Measurements from ENCODE around the gene DUOX2.
"Not testable (repeated sequence)": the region's sequence is repeated elsewhere in the genome, so short reads cannot be mapped to it uniquely, and the experiment has no call there.

Gene DUOX2

GRCh38 chr15:45118131-45118588 is 4.2 kb upstream of the DUOX2 start:
- peak; percentile 83 for DNase-seq

GRCh38 chr15:45117308-45118130 is 3.5 kb upstream of the DUOX2 start:
- DNase-seq = no peak

- no peak for DNase-seq
Observed at GRCh38 chr15:45116482-45117307, 2.7 kb upstream of the DUOX2 start.

GRCh38 chr15:45116006-45116481 is 2.1 kb upstream of the DUOX2 start:
- no peak for DNase-seq

GRCh38 chr15:45115312-45115820 is 1.4 kb upstream of the DUOX2 start:
- DNase-seq = no peak

- no peak for DNase-seq
Observed at GRCh38 chr15:45114751-45115085, 746 bp upstream of the DUOX2 start.

- DNase-seq = no peak
Observed at GRCh38 chr15:45113380-45113990, 487 bp downstream of the DUOX2 start.

GRCh38 chr15:45112591-45113379 is 1.2 kb downstream of the DUOX2 start:
- no peak for DNase-seq

- no peak for DNase-seq
Observed at GRCh38 chr15:45112143-45112590, 1.8 kb downstream of the DUOX2 start.

- DNase-seq = no peak
Observed at GRCh38 chr15:45111390-45112142, 2.4 kb downstream of the DUOX2 start.

GRCh38 chr15:45110256-45110820 is 3.6 kb downstream of the DUOX2 start:
- no peak for DNase-seq

GRCh38 chr15:45107941-45108630 is 5.9 kb downstream of the DUOX2 start:
- DNase-seq = no peak

GRCh38 chr15:45106002-45106790 is 7.8 kb downstream of the DUOX2 start:
- no peak for DNase-seq

GRCh38 chr15:45105586-45105985 is 8.4 kb downstream of the DUOX2 start:
- no peak for DNase-seq

GRCh38 chr15:45104170-45104569 is 9.8 kb downstream of the DUOX2 start:
- DNase-seq = not testable (repeated sequence)

GRCh38 chr15:45102226-45102625 is 11.7 kb downstream of the DUOX2 start:
- no peak for DNase-seq

GRCh38 chr15:45101749-45102148 is 12.2 kb downstream of the DUOX2 start:
- no peak for DNase-seq

GRCh38 chr15:45100884-45101625 is 12.9 kb downstream of the DUOX2 start:
- DNase-seq = no peak

Measured in CD4-positive, alpha-beta T cell treated with Interferon gamma for 1 hour (primary cell).